HG03565 (cell line): ENCODE results near the gene C9orf85.
"Not testable (repeated sequence)": the region's sequence is repeated elsewhere in the genome, so short reads cannot be mapped to it uniquely, and the experiment has no call there.

ENCODE experiments used
- ATAC-seq: cut with Tn5 transposase; IDR thresholded peaks from one replicate; pipeline ENCODE4 v1.9.1; 2021; ENCODE audit warnings: mild to moderate bottlenecking, moderate library complexity; ENCODE audit not compliant: unreplicated experiment

C9orf85 gene

GRCh38 chr9:71987471-71988371, 76.3 kb downstream of the C9orf85 start:
- ATAC-seq: no peak

- no peak for ATAC-seq
Measured at GRCh38 chr9:71990466-71990865, 79.0 kb downstream of the C9orf85 start.

- no peak for ATAC-seq
Measured at GRCh38 chr9:72005451-72005850, 94.0 kb downstream of the C9orf85 start.

GRCh38 chr9:72006501-72006900, 95.1 kb downstream of the C9orf85 start:
- no peak for ATAC-seq

GRCh38 chr9:72007726-72008125, 96.3 kb downstream of the C9orf85 start:
- ATAC-seq: not testable (repeated sequence)

GRCh38 chr9:72012646-72013045, 101.2 kb downstream of the C9orf85 start:
- no peak for ATAC-seq

- ATAC-seq: no peak
Measured at GRCh38 chr9:72013292-72013760, 101.9 kb downstream of the C9orf85 start.

GRCh38 chr9:72022841-72023240, 111.4 kb downstream of the C9orf85 start:
- no peak for ATAC-seq
